HL-60 (cell line): Measurements from ENCODE around the gene CFAP157.

ENCODE experiments used
- DNase-seq, 2 experiments: peaks; one replicate each; pipeline ENCODE4 v3.0.0-alpha.2; 2010 to 2020; ENCODE audit warnings: low read depth in 1 of 2, low spot score in 1 of 2
- H3K27ac ChIP-seq: fragments of 250-450 bp; sonication (Bioruptor Pico); replicated peaks from 2 replicates; pipeline ENCODE4 v1.5.1; 2020; ENCODE audit warnings: mild to moderate bottlenecking, moderate library complexity
- H3K27me3 ChIP-seq: fragments of 250-450 bp; sonication (Bioruptor Pico); 2 replicates; pipeline ENCODE4 v1.5.1; 2021; ENCODE audit warnings: mild to moderate bottlenecking, moderate library complexity; ENCODE audit not compliant: insufficient read depth, poor library complexity, severe bottlenecking
- H3K4me3 ChIP-seq: replicated peaks from 2 replicates; pipeline ENCODE4 v1.5.1; 2011; ENCODE audit warnings: mild to moderate bottlenecking, control low read depth, low read length; ENCODE audit not compliant: insufficient read depth
- GABPA ChIP-seq: IDR thresholded peaks from 2 replicates; pipeline ENCODE4 v1.6.1; 2012; ENCODE audit warnings: low read depth
- POLR2AphosphoS5 ChIP-seq: IDR thresholded peaks from 2 replicates; pipeline ENCODE4 v1.6.1; 2012; ENCODE audit warnings: low read depth
- REST ChIP-seq: IDR thresholded peaks from 2 replicates; pipeline ENCODE4 v1.6.1; 2012; ENCODE audit warnings: low read depth; ENCODE audit not compliant: insufficient replicate concordance
- SPI1 ChIP-seq: IDR thresholded peaks from 2 replicates; pipeline ENCODE4 v1.6.1; 2012; ENCODE audit warnings: low read depth, mild to moderate bottlenecking, borderline replicate concordance
- TF ChIP-seq, protein P1 (sequence below): IDR thresholded peaks from one replicate; pipeline ENCODE4 v1.5.1; 2011; ENCODE audit warnings: low read length, control low read depth, inconsistent platforms; ENCODE audit not compliant: insufficient read depth

Gene CFAP157

GRCh38 chr9:127714020-127714750 lies 7.4 kb downstream of the CFAP157 start:
- DNase-seq = no peak
- no peak overlapping the region for H3K4me3 ChIP-seq
- no peaks in the 10 kb centered on the region for H3K27me3 ChIP-seq
- H3K27ac ChIP-seq = no peak overlapping the region
- TF ChIP-seq SPI1 (no peak), GABPA (no peak), POLR2AphosphoS5 (no peak), REST (no peak)
- TF ChIP-seq, protein P1, sequence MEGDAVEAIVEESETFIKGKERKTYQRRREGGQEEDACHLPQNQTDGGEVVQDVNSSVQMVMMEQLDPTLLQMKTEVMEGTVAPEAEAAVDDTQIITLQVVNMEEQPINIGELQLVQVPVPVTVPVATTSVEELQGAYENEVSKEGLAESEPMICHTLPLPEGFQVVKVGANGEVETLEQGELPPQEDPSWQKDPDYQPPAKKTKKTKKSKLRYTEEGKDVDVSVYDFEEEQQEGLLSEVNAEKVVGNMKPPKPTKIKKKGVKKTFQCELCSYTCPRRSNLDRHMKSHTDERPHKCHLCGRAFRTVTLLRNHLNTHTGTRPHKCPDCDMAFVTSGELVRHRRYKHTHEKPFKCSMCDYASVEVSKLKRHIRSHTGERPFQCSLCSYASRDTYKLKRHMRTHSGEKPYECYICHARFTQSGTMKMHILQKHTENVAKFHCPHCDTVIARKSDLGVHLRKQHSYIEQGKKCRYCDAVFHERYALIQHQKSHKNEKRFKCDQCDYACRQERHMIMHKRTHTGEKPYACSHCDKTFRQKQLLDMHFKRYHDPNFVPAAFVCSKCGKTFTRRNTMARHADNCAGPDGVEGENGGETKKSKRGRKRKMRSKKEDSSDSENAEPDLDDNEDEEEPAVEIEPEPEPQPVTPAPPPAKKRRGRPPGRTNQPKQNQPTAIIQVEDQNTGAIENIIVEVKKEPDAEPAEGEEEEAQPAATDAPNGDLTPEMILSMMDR = no peak

DNA sequence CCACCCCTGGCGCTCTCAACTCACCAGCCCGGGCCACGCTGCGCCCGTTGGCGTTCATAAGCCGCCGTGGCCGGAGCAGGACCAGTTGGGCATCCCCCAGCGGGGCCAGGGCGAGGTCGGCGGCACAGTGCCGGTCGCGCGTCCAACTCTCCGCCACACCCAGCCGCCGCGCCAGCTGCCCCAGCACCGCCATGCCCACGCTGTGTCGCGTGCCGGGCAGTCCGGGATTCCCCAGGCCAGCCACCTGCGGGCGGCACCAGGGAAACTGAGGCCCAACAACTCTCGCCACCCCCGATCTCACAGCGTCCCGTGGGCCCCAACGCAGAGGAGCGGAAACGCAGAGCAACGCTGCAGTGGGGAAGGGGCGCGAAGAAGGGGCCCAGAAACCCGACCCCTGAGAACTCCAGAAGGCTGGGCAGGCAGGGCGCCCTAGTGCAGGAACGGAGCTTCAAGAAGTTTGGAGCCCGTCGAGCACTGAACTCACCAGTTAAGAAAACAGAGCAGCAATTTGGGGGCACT lies 8.2 kb downstream of the CFAP157 start:
- DNase-seq = peak in 1 of 2 experiments; percentile 16
- TF ChIP-seq REST = no peak
- no peak for TF ChIP-seq GABPA
- no peak for TF ChIP-seq POLR2AphosphoS5
- TF ChIP-seq SPI1 = no peak
- TF ChIP-seq, protein P1 = no peak
- Histone ChIP-seq H3K27ac (peak overlapping the region; percentile 17), H3K4me3 (peak overlapping the region; percentile 68), H3K27me3 (no peaks in the 10 kb centered on the region)

DNA sequence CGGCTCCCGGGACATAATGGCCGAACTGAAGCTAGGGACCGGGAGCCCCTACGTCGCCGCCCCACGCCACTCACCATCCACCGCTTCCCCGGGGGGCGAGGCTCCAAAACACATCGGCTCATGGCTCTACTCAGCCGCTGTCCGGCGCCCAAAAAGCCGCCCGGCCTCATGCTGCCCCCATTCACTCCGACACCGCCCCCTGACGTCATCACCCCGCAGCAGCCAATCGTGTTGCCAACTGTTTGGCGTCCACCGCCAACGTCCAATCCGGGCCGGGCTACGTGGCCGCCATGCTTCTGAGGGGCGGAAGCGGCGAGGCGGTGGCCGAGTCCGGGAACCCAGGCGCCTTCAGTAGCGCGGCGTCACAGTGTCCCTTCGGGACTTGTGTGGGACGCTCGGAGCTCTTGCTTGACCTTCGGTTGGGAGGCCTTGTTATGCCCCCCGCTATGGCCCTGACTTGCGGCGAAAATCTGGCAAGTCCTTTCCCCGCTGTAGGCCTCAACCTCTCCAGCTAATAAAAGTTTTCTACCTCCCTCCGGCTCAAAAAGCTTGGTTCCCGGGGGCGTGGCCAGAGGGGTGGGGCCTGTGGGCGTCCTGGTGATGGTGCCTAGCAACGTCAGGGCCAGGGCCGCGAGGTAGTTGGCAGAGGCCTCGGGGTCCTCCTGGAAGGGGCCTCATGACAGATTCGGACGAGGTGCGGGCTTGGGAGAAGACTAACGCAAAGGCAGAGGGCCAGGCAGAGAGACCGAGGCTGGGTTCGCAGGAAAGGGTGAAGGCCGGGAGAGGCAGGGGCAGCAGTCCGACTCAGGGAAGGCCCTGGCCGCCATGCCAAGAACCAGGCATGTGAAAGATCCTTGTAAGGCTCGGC lies 8.9 kb downstream of the CFAP157 start, which contains the start of the genes PTRH1 and TTC16:
TSS of gene PTRH1 (minus strand) at position 194 of the 868 bp plus-strand sequence. CDS start at position 170, 24 bp downstream.
TSS of gene TTC16 (plus strand) at position 610 of the 868 bp plus-strand sequence. CDS start at position 677, 67 bp downstream.
- Histone ChIP-seq H3K27me3 (no peaks in the 10 kb centered on the region), H3K27ac (peak within 1 kb of the TSS; percentile 48), H3K4me3 (peak within 1 kb of the TSS; percentile 68)
- DNase-seq = peak; percentile 89 to 96
- TF ChIP-seq REST (no peak), POLR2AphosphoS5 (no peak), GABPA (no peak; the same call in 1 of the 2 replicates), SPI1 (no peak)
- TF ChIP-seq, protein P1 = no peak
